HepG2 (cell line): ENCODE results near the gene EEF1AKMT4. TPM values are rescaled to one million over a fixed set of nuclear protein-coding genes. Genes with fewer than 3 reads are reported as not detected.

Source experiments
- ATAC-seq: fragments of 200-7000 bp; cut with Tn5 transposase; 3 replicates; pipeline ENCODE4 v1.9.1; 2020; ENCODE audit warnings: mild to moderate bottlenecking, moderate library complexity
- BruUV-seq: library from RNA; stranded (reverse); fragments of 400-500 nt; replicated peaks from 2 replicates; lab custom pipeline; 2021; lab: Mats Ljungman, UMichigan
- CTCF ChIA-PET: fragments of 300-600 bp; formaldehyde crosslinking; extraction: SDS; loops from one replicate; lab custom pipeline; 2021; ENCODE audit warnings: low total read pairs, inconsistent platforms, low intra/inter-chr PET ratio; lab: Yijun Ruan, JAX
- POLR2A ChIA-PET: fragments of 350-600 bp; sonication (Branson Sonifier 250); formaldehyde crosslinking; loops from one replicate; lab custom pipeline; 2020; ENCODE audit warnings: antibody characterized with exemption, inconsistent platforms; lab: Yijun Ruan, JAX
- DNase-seq: peaks from one replicate; pipeline ENCODE4 v3.0.0-alpha.2; 2015; ENCODE audit warnings: low spot score
- FAIRE-seq: peaks from 3 replicates; lab custom pipeline; 2011; peaks lifted over from hg19 to GRCh38; lab: Jason Lieb, UNC
- H2AFZ ChIP-seq: one replicate; pipeline ENCODE4 v1.6.1; 2011; ENCODE audit warnings: low read length, inconsistent platforms
- H3K27ac ChIP-seq: fragments of 300-600 bp; 3 replicates; pipeline ENCODE4 v1.8.0; 2011; ENCODE audit warnings: mixed run types, mild to moderate bottlenecking, mixed read lengths, low read length, inconsistent platforms; ENCODE audit not compliant: insufficient read depth; ENCODE audit errors: extremely low read length
- H3K27me3 ChIP-seq, 2 experiments: fragments of 200-600 bp in 1 of 2; 2 replicates in 1 of 2; 3 replicates in 1 of 2; pipeline versions ENCODE4 v1.6.0 to v1.8.0; 2011; ENCODE audit warnings: low read length in 2 of 2, mild to moderate bottlenecking in 2 of 2, moderate library complexity in 2 of 2, inconsistent platforms in 1 of 2; ENCODE audit not compliant: insufficient read depth in 2 of 2, control insufficient read depth in 1 of 2
- H3K36me3 ChIP-seq, 2 experiments: fragments of 200-600 bp in 1 of 2; replicated peaks in 1 of 2; 2 replicates in 1 of 2; 3 replicates in 1 of 2; pipeline versions ENCODE4 v1.5.1 to v1.8.0; 2011; ENCODE audit warnings: low read length in 2 of 2, inconsistent platforms in 1 of 2; ENCODE audit not compliant: insufficient read depth in 2 of 2, control insufficient read depth in 1 of 2
- H3K4me1 ChIP-seq: 2 replicates; pipeline ENCODE4 v1.5.1; 2012; ENCODE audit warnings: low read length, inconsistent platforms; ENCODE audit not compliant: insufficient read depth
- H3K4me2 ChIP-seq: 2 replicates; pipeline ENCODE4 v1.6.0; 2011; ENCODE audit warnings: low read depth, low read length, inconsistent platforms
- H3K4me3 ChIP-seq, 3 experiments: fragments of 200-600 bp in 1 of 3; sonication (generic), shearing (Covaris generic) in 1 of 3; replicated peaks in 1 of 3; 2 replicates each; pipeline ENCODE4 v1.5.1; 2011 to 2016; ENCODE audit warnings: low read length in 3 of 3, inconsistent platforms in 2 of 3, low read depth in 2 of 3, mild to moderate bottlenecking in 2 of 3, control low read depth in 1 of 3, mixed read lengths in 1 of 3; ENCODE audit not compliant: insufficient read depth in 1 of 3
- H3K79me2 ChIP-seq: one replicate; pipeline ENCODE4 v1.6.1; 2011; ENCODE audit warnings: low read length, inconsistent platforms; ENCODE audit not compliant: insufficient read depth
- H3K9ac ChIP-seq: 2 replicates; pipeline ENCODE4 v1.6.0; 2011; ENCODE audit warnings: mild to moderate bottlenecking, low read depth, low read length, inconsistent platforms; ENCODE audit not compliant: insufficient read depth
- H3K9me3 ChIP-seq: 2 replicates; pipeline ENCODE4 v1.5.1; 2012; ENCODE audit warnings: mild to moderate bottlenecking, low read length
- H4K20me1 ChIP-seq: 2 replicates; pipeline ENCODE4 v1.6.0; 2011; ENCODE audit warnings: inconsistent platforms, mild to moderate bottlenecking, low read length, moderate library complexity; ENCODE audit not compliant: insufficient read depth
- ADNP ChIP-seq: sonication (generic); formaldehyde crosslinking; IDR thresholded peaks from 2 replicates; pipeline ENCODE4 v1.4.0; 2020; ENCODE audit warnings: missing genetic modification reagents
- GRHL1 ChIP-seq: sonication (generic); formaldehyde crosslinking; conservative IDR thresholded peaks from 2 replicates; pipeline ENCODE4 v1.8.0; 2022; ENCODE audit warnings: missing genetic modification reagents
- HNF4G ChIP-seq, 2 experiments: sonication (generic) in 1 of 2; formaldehyde crosslinking in 1 of 2; IDR thresholded peaks; 2 replicates each; pipeline versions ENCODE4 v1.4.0 to v1.6.1; 2011 to 2020; ENCODE audit warnings: borderline replicate concordance in 2 of 2, low read depth in 2 of 2, mild to moderate bottlenecking in 2 of 2, low read length in 1 of 2, missing genetic modification reagents in 1 of 2, moderate library complexity in 1 of 2
- LCORL ChIP-seq, 2 experiments: fragments of 450-650 bp in 1 of 2; sonication (generic) in 1 of 2; formaldehyde crosslinking in 1 of 2; IDR thresholded peaks; 2 replicates each; pipeline versions ENCODE4 v1.5.0 to v1.6.1; 2017 to 2020; ENCODE audit warnings: antibody characterized with exemption in 1 of 2, missing genetic modification reagents in 1 of 2
- REL ChIP-seq: sonication (generic); formaldehyde crosslinking; conservative IDR thresholded peaks from 2 replicates; pipeline ENCODE4 v1.8.0; 2022; ENCODE audit warnings: mild to moderate bottlenecking, missing genetic modification reagents, moderate library complexity
- RFXANK ChIP-seq: IDR thresholded peaks from 2 replicates; pipeline ENCODE4 v1.6.1; 2016
- ZNF17 ChIP-seq: sonication (generic); formaldehyde crosslinking; IDR thresholded peaks from 2 replicates; pipeline ENCODE4 v1.5.0; 2020; ENCODE audit warnings: mild to moderate bottlenecking, missing genetic modification reagents
- ZNF34 ChIP-seq: sonication (generic); formaldehyde crosslinking; IDR thresholded peaks from 2 replicates; pipeline ENCODE4 v1.4.0; 2020; ENCODE audit warnings: mild to moderate bottlenecking, missing genetic modification reagents, borderline replicate concordance
- ZNF713 ChIP-seq: sonication (generic); formaldehyde crosslinking; IDR thresholded peaks from 2 replicates; pipeline ENCODE4 v1.4.0; 2020; ENCODE audit warnings: mild to moderate bottlenecking, missing genetic modification reagents
- whole genome bisulfite sequencing: methylation state at CpG from one replicate; pipeline ENCODE4 v1.1.6; 2017; ENCODE audit warnings: low lambda C conversion rate; 5-methylcytosine and 5-hydroxymethylcytosine counted together
- in situ Hi-C: cut with HindIII; loops from 2 replicates; pipeline ENCODE4 v1.10.0; 2017; ENCODE audit warnings: low pct_unique_long_range_greater_than_20kb; ENCODE audit not compliant: extremely low pct_ligation_motif_present
- intact Hi-C: fragments of 100-400 bp; cut with micrococcal nuclease; formaldehyde crosslinking; loops from one replicate; pipeline ENCODE4 v1.10.0; 2022; ENCODE audit not compliant: unreplicated experiment
- polyA plus RNA-seq, 8 experiments: library from polyadenylated mRNA; depleted of rRNA in 3 of 8; stranded (reverse) in 7 of 8; unstranded in 1 of 8; fragments of >200 nt; fragmentation: Illumina TruSeq in 4 of 8; extraction: Trizol in 4 of 8; gene quantifications; 2 replicates each; pipeline versions ENCODE4 v1.2.1 to v1.2.3, GENCODE V29; 2011 to 2016; ENCODE audit warnings: low read depth in 4 of 8, missing spikeins in 1 of 8, mixed read lengths in 1 of 8; ENCODE audit not compliant: insufficient read depth in 1 of 8
- total RNA-seq, 5 experiments: library from RNA; depleted of rRNA; stranded (reverse); fragments of >200 nt; fragmentation: Illumina TruSeq; extraction: Trizol; gene quantifications; 2 replicates each; pipeline ENCODE4 v1.2.3, GENCODE V29; 2016; ENCODE audit warnings: low read depth in 1 of 5

EEF1AKMT4 gene
- total and polyA plus RNA-seq, 2 of the 13 experiments (the other 11 are each of a cell fraction or from before 2014, with no cell fraction given) = 13.1 to 15.8 TPM

DNA sequence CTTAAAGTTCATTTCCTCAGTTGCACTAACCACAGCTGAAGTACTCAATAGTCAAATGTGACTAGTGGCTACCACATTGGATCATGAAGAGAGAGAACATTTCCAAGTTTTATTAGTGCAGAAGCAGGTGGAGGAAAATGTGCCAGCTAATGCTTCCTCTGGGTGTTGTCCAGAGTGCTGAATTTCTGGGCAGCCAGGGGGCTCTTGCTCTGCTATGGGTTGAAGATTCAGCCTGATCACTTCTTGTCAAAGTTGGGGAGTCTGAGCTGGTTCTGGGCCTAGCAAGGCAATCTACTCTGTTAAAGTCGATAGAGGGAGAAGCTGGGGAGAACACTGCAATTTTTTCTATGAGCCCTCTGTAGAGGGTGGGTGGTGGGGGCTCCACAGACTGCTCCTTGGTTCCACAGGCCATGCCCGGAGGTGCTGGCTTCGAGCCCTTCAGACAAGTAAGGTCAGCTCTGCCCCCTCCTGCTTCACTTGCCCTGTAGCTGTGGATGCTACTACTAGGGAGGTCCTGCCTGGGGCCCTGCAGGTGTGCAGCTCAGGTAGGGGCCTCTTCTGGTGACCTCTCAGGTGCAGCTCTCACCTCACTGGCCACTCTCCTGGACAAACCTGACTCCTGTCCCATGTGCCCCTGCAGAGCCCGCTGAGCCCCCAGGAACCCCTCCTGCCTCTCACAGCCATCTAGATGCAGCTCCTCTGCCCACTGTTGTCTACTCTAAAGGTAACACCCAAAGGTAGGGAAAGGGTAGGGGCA is 8.9 kb upstream of the EEF1AKMT4 start (continued):
- TF ChIP-seq GRHL1 (CRISPR knock-in tag) = no peak
- TF ChIP-seq HNF4G (IDR thresholded peaks at IDR 0.05; ENCODE audit: borderline replicate concordance, low read depth, low read length) = no peak
- TF ChIP-seq HNF4G (CRISPR knock-in tag; IDR thresholded peaks at IDR 0.05; ENCODE audit: borderline replicate concordance, low read depth) = no peak
- TF ChIP-seq LCORL (IDR thresholded peaks at IDR 0.05) = no peak
- no peak for TF ChIP-seq LCORL (CRISPR knock-in tag; IDR thresholded peaks at IDR 0.05)
- no peak for TF ChIP-seq ZNF713 (CRISPR knock-in tag)
- TF ChIP-seq ZNF17 (CRISPR knock-in tag) = no peak

DNA sequence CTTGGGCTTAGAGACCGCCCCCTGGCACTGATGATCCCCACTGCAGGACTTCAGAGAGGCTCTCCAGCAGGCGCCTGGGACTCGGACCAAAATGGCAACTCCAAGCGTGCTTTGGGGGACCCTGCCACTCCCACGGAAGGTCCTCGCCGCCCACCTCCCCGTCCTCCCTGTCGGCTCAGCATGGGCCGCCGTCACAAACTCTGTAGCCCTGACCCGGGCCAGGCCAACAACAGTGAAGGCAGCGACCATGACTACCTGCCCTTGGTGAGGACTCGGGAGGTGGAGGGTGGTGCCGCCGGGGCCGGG is 8.4 kb upstream of the EEF1AKMT4 start:
- TF ChIP-seq ADNP (CRISPR knock-in tag) (no peak), REL (0 out of 2 replicates have a peak, but pooled peaks have one; percentile 10), ZNF34 (no peak), RFXANK (no peak)
- TF ChIP-seq, all 625 proteins: peak for 1
- H3K27me3 ChIP-seq = peaks cover 2 to 28% of the 10 kb centered on the region in 2 experiments; a peak in 4 of 5 replicates
- in situ Hi-C loops (no loop called here), intact Hi-C loops (loop anchor here (5.0 to 10.0 kb wide), 2 partner anchors 226 to 344 kb away; partner anchors contain the start of gene ABCC5)
- H3K9me3 ChIP-seq = no peaks in the 10 kb centered on the region
- peaks cover 4% of the 10 kb centered on the region for H4K20me1 ChIP-seq
- peaks cover 16 to 31% of the 10 kb centered on the region in 2 experiments for H3K36me3 ChIP-seq
- no peak overlapping the region for H3K27ac ChIP-seq
- no peaks in the 10 kb centered on the region for H3K79me2 ChIP-seq
- FAIRE-seq (no peak), DNase-seq (no peak), ATAC-seq (peak; percentile 10)
- BruUV-seq = no TSS peak
- CTCF ChIA-PET = interaction anchor here (1.5 to 1.6 kb wide), 2 partner anchors 12 to 14 kb away, joined by 8 to 13 read pairs; partner anchors contain the start of gene VWA5B2
- POLR2A ChIA-PET = interaction anchor here (1.0 to 1.4 kb wide), 5 partner anchors 11 to 356 kb away, joined by 3 to 8 read pairs (median 4); partner anchors contain the start of genes PARL and VWA5B2
- 0% methylated on average over 1 of the region's 17 CpGs for WGBS
- peak overlapping the region in 1 of 3 experiments; percentile 2; a peak in 1 of 6 replicates for H3K4me3 ChIP-seq
- H3K9ac ChIP-seq = no peak overlapping the region
- H2AFZ ChIP-seq = no peak overlapping the region
- H3K4me2 ChIP-seq = peak overlapping the region; percentile 48
- H3K4me1 ChIP-seq = peaks cover 24% of the 10 kb centered on the region
